ENCODE measurements around the gene APC2.

The APC2 gene

GRCh38 chr19:1490311-1491113 lies 40.6 kb downstream of the APC2 start, which contains the start of gene PCSK4:
PCSK4 (minus strand) TSS chr19:1490350; CDS start chr19:1490346, 4 bp downstream.
- no peak for TF ChIP-seq CTCF (IDR thresholded peaks at IDR 0.05; ENCODE audit: low read depth, low read length)
- H3K4me3 ChIP-seq (ENCODE audit: low read depth, low read length): peak within 1 kb of the TSS; percentile 63

- H3K4me3 ChIP-seq (ENCODE audit: low read depth, low read length): peak within 1 kb of the TSS; percentile 63
- TF ChIP-seq CTCF (IDR thresholded peaks at IDR 0.05; ENCODE audit: low read depth, low read length): no peak
Measured at GRCh38 chr19:1491114-1491848, 41.4 kb downstream of the APC2 start, which contains the start of gene REEP6. REEP6 (plus strand) TSS chr19:1491181; CDS start chr19:1491270, 89 bp downstream.

GRCh38 chr19:1491849-1492170 lies 41.9 kb downstream of the APC2 start:
- H3K4me3 ChIP-seq (ENCODE audit: low read depth, low read length): no peak overlapping the region
- no peak for TF ChIP-seq CTCF (IDR thresholded peaks at IDR 0.05; ENCODE audit: low read depth, low read length)

- no peak overlapping the region for H3K4me3 ChIP-seq (ENCODE audit: low read depth, low read length)
- no peak for TF ChIP-seq CTCF (IDR thresholded peaks at IDR 0.05; ENCODE audit: low read depth, low read length)
Measured at GRCh38 chr19:1492474-1493006, 42.6 kb downstream of the APC2 start.

- no peak overlapping the region for H3K4me3 ChIP-seq (ENCODE audit: low read depth, low read length)
- no peak for TF ChIP-seq CTCF (IDR thresholded peaks at IDR 0.05; ENCODE audit: low read depth, low read length)
Measured at GRCh38 chr19:1494115-1494815, 44.3 kb downstream of the APC2 start.

- TF ChIP-seq CTCF (IDR thresholded peaks at IDR 0.05; ENCODE audit: low read depth, low read length): no peak
- no peak overlapping the region for H3K4me3 ChIP-seq (ENCODE audit: low read depth, low read length)
Measured at GRCh38 chr19:1495051-1495798, 45.3 kb downstream of the APC2 start.
